Measurements from ENCODE around the gene LCE7A. TPM values are rescaled to one million over a fixed set of nuclear protein-coding genes. Genes with fewer than 3 reads are reported as not detected.

LCE7A gene
- total and polyA plus RNA-seq, 7 experiments from 2014 or later: not detected

GRCh38 chr1:152836870-152837269, 22.9 kb upstream of the LCE7A start:
- no peak overlapping the region for H3K27ac ChIP-seq (ENCODE audit: low read depth, low read length)
- H3K4me3 Mint-ChIP-seq: no peak overlapping the region
- intact Hi-C loops (cut with micrococcal nuclease): no loop called here
- no peaks in the 10 kb centered on the region for H3K36me3 ChIP-seq (ENCODE audit: control insufficient read depth in 2 of 3, insufficient read depth in 3 of 3, low read length in 3 of 3)
- H3K9me3 ChIP-seq (ENCODE audit: control insufficient read depth in 2 of 3, low read length in 3 of 3): no peaks in the 10 kb centered on the region
- peaks cover 0 to 4% (median 0%) of the 10 kb centered on the region in 11 donors for H3K9me3 Mint-ChIP-seq
- ATAC-seq (no peak), DNase-seq (no peak)
- no peak overlapping the region for H3K4me3 ChIP-seq (ENCODE audit: low read length)
- no peaks in the 10 kb centered on the region for H3K4me1 Mint-ChIP-seq
- H3K4me1 ChIP-seq (ENCODE audit: control insufficient read depth in 2 of 2, insufficient read depth in 2 of 2, low read length in 2 of 2): no peaks in the 10 kb centered on the region
- no peak overlapping the region for H3K27ac Mint-ChIP-seq
- CTCF ChIA-PET: no interaction called here
- no peaks in the 10 kb centered on the region for H3K27me3 ChIP-seq (ENCODE audit: control insufficient read depth in 2 of 2, insufficient read depth in 2 of 2, low read length in 2 of 2)
- POLR2A ChIA-PET: no interaction called here
- H3K27me3 Mint-ChIP-seq: peaks cover 5 to 35% (median 9%) of the 10 kb centered on the region in 5 donors
- H3K36me3 Mint-ChIP-seq: no peaks in the 10 kb centered on the region

- Mint-ChIP-seq H3K27ac (no peak within 1 kb of the TSS), H3K9me3 (peaks cover 0 to 4% (median 0%) of the 10 kb centered on the region in 11 donors), H3K27me3 (peaks cover 9 to 44% (median 25%) of the 10 kb centered on the region in 5 donors), H3K4me3 (no peak within 1 kb of the TSS), H3K36me3 (no peaks in the 10 kb centered on the region), H3K4me1 (no peaks in the 10 kb centered on the region)
- intact Hi-C loops (cut with micrococcal nuclease): no loop called here
- Histone ChIP-seq H3K9me3 (ENCODE audit: control insufficient read depth in 2 of 3, low read length in 3 of 3) (no peaks in the 10 kb centered on the region), H3K27me3 (ENCODE audit: control insufficient read depth in 2 of 2, insufficient read depth in 2 of 2, low read length in 2 of 2) (no peaks in the 10 kb centered on the region), H3K4me1 (ENCODE audit: control insufficient read depth in 2 of 2, insufficient read depth in 2 of 2, low read length in 2 of 2) (no peaks in the 10 kb centered on the region), H3K4me3 (ENCODE audit: low read length) (no peak within 1 kb of the TSS), H3K36me3 (ENCODE audit: control insufficient read depth in 2 of 3, insufficient read depth in 3 of 3, low read length in 3 of 3) (no peaks in the 10 kb centered on the region), H3K27ac (ENCODE audit: low read depth, low read length) (no peak within 1 kb of the TSS)
- ATAC-seq (no peak), DNase-seq (no peak)
- POLR2A ChIA-PET: no interaction called here
- CTCF ChIA-PET: no interaction called here
These were observed 17.2 kb upstream of the LCE7A start, which contains the start of gene LCE6A for GRCh38 chr1:152842556-152842955. LCE6A (plus strand) TSS chr1:152842856; CDS start chr1:152843521, 665 bp downstream.

GRCh38 chr1:152855661-152856060, 4.1 kb upstream of the LCE7A start:
- no peaks in the 10 kb centered on the region for H3K9me3 Mint-ChIP-seq
- H3K36me3 ChIP-seq (ENCODE audit: control insufficient read depth in 2 of 3, insufficient read depth in 3 of 3, low read length in 3 of 3): no peaks in the 10 kb centered on the region

GRCh38 chr1:152858062-152858461, 1.7 kb upstream of the LCE7A start:
- H3K27me3 Mint-ChIP-seq: peaks cover 3 to 33% (median 28%) of the 10 kb centered on the region in 5 donors
- Histone ChIP-seq H3K4me3 (ENCODE audit: low read length) (no peak overlapping the region), H3K4me1 (ENCODE audit: control insufficient read depth in 2 of 2, insufficient read depth in 2 of 2, low read length in 2 of 2) (no peaks in the 10 kb centered on the region), H3K27ac (ENCODE audit: low read depth, low read length) (no peak overlapping the region), H3K27me3 (ENCODE audit: control insufficient read depth in 2 of 2, insufficient read depth in 2 of 2, low read length in 2 of 2) (peaks cover 0 to 3% of the 10 kb centered on the region in 2 donors), H3K9me3 (ENCODE audit: control insufficient read depth in 2 of 3, low read length in 3 of 3) (no peaks in the 10 kb centered on the region), H3K36me3 (ENCODE audit: control insufficient read depth in 2 of 3, insufficient read depth in 3 of 3, low read length in 3 of 3) (no peaks in the 10 kb centered on the region)
- ChIA-PET POLR2A (no interaction called here), CTCF (no interaction called here)
- H3K9me3 Mint-ChIP-seq: no peaks in the 10 kb centered on the region
- no peak overlapping the region for H3K4me3 Mint-ChIP-seq
- no peak overlapping the region for H3K27ac Mint-ChIP-seq
- intact Hi-C loops (cut with micrococcal nuclease): no loop called here
- DNase-seq (no peak), ATAC-seq (no peak)
- no peaks in the 10 kb centered on the region for H3K4me1 Mint-ChIP-seq
- H3K36me3 Mint-ChIP-seq: no peaks in the 10 kb centered on the region

More at GRCh38 chr1:152855661-152856060, 4.1 kb upstream of the LCE7A start:
- Mint-ChIP-seq H3K27me3 (peaks cover 3 to 31% (median 21%) of the 10 kb centered on the region in 5 donors), H3K27ac (no peak overlapping the region), H3K4me3 (no peak overlapping the region), H3K36me3 (no peaks in the 10 kb centered on the region), H3K4me1 (no peaks in the 10 kb centered on the region)
- Histone ChIP-seq H3K4me1 (ENCODE audit: control insufficient read depth in 2 of 2, insufficient read depth in 2 of 2, low read length in 2 of 2) (no peaks in the 10 kb centered on the region), H3K27ac (ENCODE audit: low read depth, low read length) (no peak overlapping the region), H3K4me3 (ENCODE audit: low read length) (no peak overlapping the region), H3K9me3 (ENCODE audit: control insufficient read depth in 2 of 3, low read length in 3 of 3) (no peaks in the 10 kb centered on the region), H3K27me3 (ENCODE audit: control insufficient read depth in 2 of 2, insufficient read depth in 2 of 2, low read length in 2 of 2) (peaks cover 0 to 3% of the 10 kb centered on the region in 2 donors)
- DNase-seq (no peak), ATAC-seq (no peak)
- intact Hi-C loops (cut with micrococcal nuclease): no loop called here
- CTCF ChIA-PET: no interaction called here
- POLR2A ChIA-PET: no interaction called here

- Mint-ChIP-seq H3K27me3 (peaks cover 3 to 33% (median 20%) of the 10 kb centered on the region in 5 donors), H3K4me1 (no peaks in the 10 kb centered on the region), H3K9me3 (no peaks in the 10 kb centered on the region), H3K36me3 (no peaks in the 10 kb centered on the region), H3K4me3 (no peak overlapping the region), H3K27ac (no peak overlapping the region)
- POLR2A ChIA-PET: no interaction called here
- ATAC-seq (no peak), DNase-seq (no peak)
- peaks cover 0 to 3% of the 10 kb centered on the region in 2 donors for H3K27me3 ChIP-seq (ENCODE audit: control insufficient read depth in 2 of 2, insufficient read depth in 2 of 2, low read length in 2 of 2)
- intact Hi-C loops (cut with micrococcal nuclease): no loop called here
- no peaks in the 10 kb centered on the region for H3K4me1 ChIP-seq (ENCODE audit: control insufficient read depth in 2 of 2, insufficient read depth in 2 of 2, low read length in 2 of 2)
- H3K27ac ChIP-seq (ENCODE audit: low read depth, low read length): no peak overlapping the region
- no peaks in the 10 kb centered on the region for H3K36me3 ChIP-seq (ENCODE audit: control insufficient read depth in 2 of 3, insufficient read depth in 3 of 3, low read length in 3 of 3)
- CTCF ChIA-PET: no interaction called here
- H3K4me3 ChIP-seq (ENCODE audit: low read length): no peak overlapping the region
- H3K9me3 ChIP-seq (ENCODE audit: control insufficient read depth in 2 of 3, low read length in 3 of 3): no peaks in the 10 kb centered on the region
These were observed 333 bp downstream of the LCE7A start for GRCh38 chr1:152860129-152860528.

- H3K27ac ChIP-seq (ENCODE audit: low read depth, low read length): no peak overlapping the region
- no peaks in the 10 kb centered on the region for H3K4me1 ChIP-seq (ENCODE audit: control insufficient read depth in 2 of 2, insufficient read depth in 2 of 2, low read length in 2 of 2)
- H3K4me1 Mint-ChIP-seq: no peaks in the 10 kb centered on the region
- H3K36me3 Mint-ChIP-seq: no peaks in the 10 kb centered on the region
- ChIA-PET CTCF (no interaction called here), POLR2A (no interaction called here)
- no peak overlapping the region for H3K27ac Mint-ChIP-seq
- H3K4me3 Mint-ChIP-seq: no peak overlapping the region
- peaks cover 3 to 28% (median 14%) of the 10 kb centered on the region in 5 donors for H3K27me3 Mint-ChIP-seq
- H3K36me3 ChIP-seq (ENCODE audit: control insufficient read depth in 2 of 3, insufficient read depth in 3 of 3, low read length in 3 of 3): no peaks in the 10 kb centered on the region
- intact Hi-C loops (cut with micrococcal nuclease): no loop called here
- no peaks in the 10 kb centered on the region for H3K9me3 Mint-ChIP-seq
- ATAC-seq (no peak), DNase-seq (no peak)
- H3K9me3 ChIP-seq (ENCODE audit: control insufficient read depth in 2 of 3, low read length in 3 of 3): no peaks in the 10 kb centered on the region
- H3K27me3 ChIP-seq (ENCODE audit: control insufficient read depth in 2 of 2, insufficient read depth in 2 of 2, low read length in 2 of 2): no peaks in the 10 kb centered on the region
- no peak overlapping the region for H3K4me3 ChIP-seq (ENCODE audit: low read length)
These were observed 1.6 kb downstream of the LCE7A start for GRCh38 chr1:152861374-152861773.

GRCh38 chr1:152864443-152864842, 4.6 kb downstream of the LCE7A start:
- Mint-ChIP-seq H3K27ac (no peak overlapping the region), H3K4me3 (no peak overlapping the region), H3K27me3 (peaks cover 0 to 13% (median 6%) of the 10 kb centered on the region in 5 donors), H3K4me1 (no peaks in the 10 kb centered on the region), H3K36me3 (no peaks in the 10 kb centered on the region), H3K9me3 (no peaks in the 10 kb centered on the region)
- Histone ChIP-seq H3K27ac (ENCODE audit: low read depth, low read length) (no peak overlapping the region), H3K4me3 (ENCODE audit: low read length) (no peak overlapping the region), H3K9me3 (ENCODE audit: control insufficient read depth in 2 of 3, low read length in 3 of 3) (no peaks in the 10 kb centered on the region), H3K27me3 (ENCODE audit: control insufficient read depth in 2 of 2, insufficient read depth in 2 of 2, low read length in 2 of 2) (no peaks in the 10 kb centered on the region), H3K4me1 (ENCODE audit: control insufficient read depth in 2 of 2, insufficient read depth in 2 of 2, low read length in 2 of 2) (no peaks in the 10 kb centered on the region), H3K36me3 (ENCODE audit: control insufficient read depth in 2 of 3, insufficient read depth in 3 of 3, low read length in 3 of 3) (no peaks in the 10 kb centered on the region)
- intact Hi-C loops (cut with micrococcal nuclease): no loop called here
- CTCF ChIA-PET: no interaction called here
- POLR2A ChIA-PET: no interaction called here
- ATAC-seq: no peak
- no peak for DNase-seq
